Measurements from ENCODE around the gene UGT1A1.

GRCh38 chr2:233799716-233800115 lies 39.6 kb downstream of the UGT1A1 start:
- no peak for TF ChIP-seq CTCF (IDR thresholded peaks at IDR 0.05)
- no peak for TF ChIP-seq ZFX (IDR thresholded peaks at IDR 0.05; ENCODE audit: borderline replicate concordance)
